CD14-positive monocyte (primary cell): Measurements from ENCODE around the gene ARHGEF1. TPM values are rescaled to one million over a fixed set of nuclear protein-coding genes. Genes with fewer than 3 reads are reported as not detected.
A peak's percentile ranks its signal among the peaks of the same experiment; 100 is the strongest.

Experiments
- DNase-seq, 3 donors: peaks; one replicate each; pipeline ENCODE4 v3.0.0-alpha.2; 2011 to 2022
- H2AFZ ChIP-seq: 2 replicates; pipeline ENCODE4 v1.6.0; 2012; ENCODE audit warnings: mild to moderate bottlenecking, low read depth, low read length, inconsistent platforms; ENCODE audit not compliant: insufficient read depth, poor library complexity, severe bottlenecking
- H3K27ac ChIP-seq, 2 donors: 1 replicate in 1 of 2; 2 replicates in 1 of 2; pipeline ENCODE4 v1.5.1; 2012 to 2013; ENCODE audit warnings: low read length in 2 of 2, control low read depth in 1 of 2, inconsistent platforms in 1 of 2, low read depth in 1 of 2, mild to moderate bottlenecking in 1 of 2
- H3K27me3 ChIP-seq, 2 donors: one replicate each; pipeline versions ENCODE4 v1.6.0 to v1.6.1; 2011 to 2013; ENCODE audit warnings: low read length in 2 of 2; ENCODE audit not compliant: control insufficient read depth in 2 of 2, insufficient read depth in 2 of 2
- H3K36me3 ChIP-seq, 2 donors: replicated peaks in 1 of 2; 1 replicate in 1 of 2; 2 replicates in 1 of 2; pipeline versions ENCODE4 v1.5.1 to v1.6.1; 2012 to 2013; ENCODE audit warnings: low read length in 2 of 2, control low read depth in 1 of 2, inconsistent platforms in 1 of 2, mild to moderate bottlenecking in 1 of 2; ENCODE audit not compliant: insufficient read depth in 2 of 2, control insufficient read depth in 1 of 2
- H3K4me1 ChIP-seq, 2 donors: 1 replicate in 1 of 2; 2 replicates in 1 of 2; pipeline versions ENCODE4 v1.5.1 to v1.6.1; 2012 to 2013; ENCODE audit warnings: low read length in 2 of 2, control low read depth in 1 of 2, inconsistent platforms in 1 of 2, mild to moderate bottlenecking in 1 of 2, moderate library complexity in 1 of 2; ENCODE audit not compliant: insufficient read depth in 2 of 2, control insufficient read depth in 1 of 2
- H3K4me2 ChIP-seq: replicated peaks from 2 replicates; pipeline ENCODE3; 2012; ENCODE audit warnings: low read length, moderate library complexity, mild to moderate bottlenecking; ENCODE audit not compliant: poor library complexity, severe bottlenecking; ENCODE audit errors: extremely low read depth
- H3K4me3 ChIP-seq, 3 experiments: fragments of 200-600 bp in 1 of 3; sonication (generic) in 1 of 3; replicated peaks in 1 of 3; 1 replicate in 2 of 3; 2 replicates in 1 of 3; pipeline ENCODE4 v1.5.1; 2011 to 2013; ENCODE audit warnings: low read length in 3 of 3, mild to moderate bottlenecking in 3 of 3, control low read depth in 2 of 3, low read depth in 2 of 3, inconsistent platforms in 1 of 3, moderate library complexity in 1 of 3
- H3K79me2 ChIP-seq: 2 replicates; pipeline ENCODE4 v1.6.0; 2012; ENCODE audit warnings: mild to moderate bottlenecking, control low read depth, inconsistent platforms, low read length, moderate library complexity; ENCODE audit not compliant: insufficient read depth
- H3K9ac ChIP-seq: 2 replicates; pipeline ENCODE4 v1.6.0; 2017; ENCODE audit warnings: low read length, mild to moderate bottlenecking; ENCODE audit not compliant: insufficient read depth, poor library complexity, severe bottlenecking
- H3K9me3 ChIP-seq, 2 donors: replicated peaks in 1 of 2; 1 replicate in 1 of 2; 2 replicates in 1 of 2; pipeline versions ENCODE4 v1.5.1 to v1.6.1; 2012 to 2013; ENCODE audit warnings: low read length in 2 of 2, control low read depth in 1 of 2; ENCODE audit not compliant: control insufficient read depth in 1 of 2, insufficient read depth in 1 of 2
- H4K20me1 ChIP-seq: 2 replicates; pipeline ENCODE4 v1.6.0; 2012; ENCODE audit warnings: mild to moderate bottlenecking, low read length, control low read depth, moderate library complexity; ENCODE audit not compliant: insufficient read depth
- H3K27ac Mint-ChIP-seq, 7 donors: one replicate each; pipeline ENCODE4 v1.8.0; 2020; ENCODE audit warnings: mild to moderate bottlenecking in 7 of 7, mixed read lengths in 7 of 7, moderate library complexity in 6 of 7, inconsistent platforms in 2 of 7
- H3K27me3 Mint-ChIP-seq, 3 donors: one replicate each; pipeline ENCODE4 v1.8.0; 2021 to 2022; ENCODE audit warnings: low read depth in 3 of 3, mild to moderate bottlenecking in 3 of 3, mixed read lengths in 3 of 3, moderate library complexity in 3 of 3, inconsistent platforms in 1 of 3
- H3K36me3 Mint-ChIP-seq, 2 donors: one replicate each; pipeline ENCODE4 v1.8.0; 2020; ENCODE audit warnings: mixed read lengths in 2 of 2, inconsistent platforms in 1 of 2, mild to moderate bottlenecking in 1 of 2
- H3K4me1 Mint-ChIP-seq: one replicate; pipeline ENCODE4 v1.8.0; 2020; ENCODE audit warnings: mild to moderate bottlenecking, mixed read lengths
- H3K4me3 Mint-ChIP-seq, 2 donors: one replicate each; pipeline ENCODE4 v1.8.0; 2020; ENCODE audit warnings: mild to moderate bottlenecking in 2 of 2, mixed read lengths in 2 of 2, moderate library complexity in 1 of 2
- H3K9me3 Mint-ChIP-seq, 7 donors: one replicate each; pipeline ENCODE4 v1.8.0; 2020 to 2022; ENCODE audit warnings: mixed read lengths in 7 of 7, mild to moderate bottlenecking in 6 of 7, moderate library complexity in 6 of 7, inconsistent platforms in 2 of 7
- WGBS: methylation state at CpG from one replicate; pipeline ENCODE4 v1.1.5; 2013; ENCODE audit warnings: missing lambda C conversion rate; ENCODE audit not compliant: insufficient coverage; 5-methylcytosine and 5-hydroxymethylcytosine counted together
- intact Hi-C, 2 donors: fragments of 100-400 bp; cut with micrococcal nuclease; formaldehyde crosslinking; loops; one replicate each; pipeline versions ENCODE4 v1.15.0 to v1.15.1; 2023
- polyA plus RNA-seq, 3 donors: library from polyadenylated mRNA; depleted of rRNA in 1 of 3; unstranded in 2 of 3; stranded (reverse) in 1 of 3; fragments of 300-500 nt in 2 of 3; fragments of >200 nt in 1 of 3; fragmentation: Illumina TruSeq in 2 of 3; gene quantifications; 1 replicate in 2 of 3; 2 replicates in 1 of 3; pipeline ENCODE4 v1.2.3, GENCODE V29; 2012 to 2021
- TF ChIP-seq, protein P1 (sequence below): fragments of 200-600 bp; IDR thresholded peaks from one replicate; pipeline ENCODE4 v1.8.0; 2022; ENCODE audit warnings: antibody characterized with exemption, mild to moderate bottlenecking

Gene ARHGEF1
- polyA plus RNA-seq, 3 donors: 82.8 to 622 (median 95.5) TPM

DNA sequence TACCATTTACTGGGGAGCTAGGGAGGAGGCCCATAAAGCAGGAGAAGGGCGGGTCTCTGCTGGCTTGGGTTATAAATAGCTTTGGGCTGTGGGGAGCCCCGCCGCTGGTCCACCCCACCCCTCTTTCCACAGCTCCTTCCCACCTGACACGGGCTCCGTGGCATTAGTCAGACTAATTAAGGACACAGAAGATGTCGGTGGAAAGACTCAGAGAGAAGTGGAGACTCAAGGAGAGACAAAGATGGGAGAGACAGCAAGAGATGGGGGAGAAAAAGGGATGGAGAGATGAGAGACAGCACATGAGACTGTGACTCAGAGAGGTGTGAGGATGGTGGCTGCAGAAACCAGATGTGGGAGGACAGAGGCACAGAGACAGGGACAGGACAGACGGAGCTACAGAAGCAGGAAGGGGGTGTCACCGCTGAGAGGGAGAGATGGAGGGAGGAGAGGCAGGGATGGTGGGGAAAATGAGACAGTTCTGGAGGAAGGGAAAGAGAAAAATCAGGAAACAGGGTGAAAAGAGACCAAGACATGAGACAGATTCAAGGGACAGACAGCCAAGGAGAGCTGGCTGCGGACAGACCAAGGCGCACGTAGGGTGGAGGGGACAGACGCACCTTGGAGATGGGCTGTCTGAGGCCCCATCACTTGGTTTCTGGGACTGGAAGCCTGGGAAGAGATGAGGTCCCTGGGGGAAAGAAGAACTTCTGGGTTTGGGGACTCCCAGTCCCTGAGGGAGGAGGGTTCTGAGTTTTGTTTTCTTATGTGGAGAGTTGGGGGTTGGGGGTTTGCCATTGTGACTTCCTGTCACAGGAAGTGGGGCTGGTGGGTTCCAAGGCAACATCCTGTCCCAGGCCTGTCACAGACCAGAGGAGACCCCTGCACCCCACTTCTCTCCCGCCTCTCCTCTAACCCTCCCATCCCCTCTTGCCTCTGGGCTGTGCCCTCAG lies 4.1 kb downstream of the ARHGEF1 start:
- peaks cover 0 to 1% (median 0%) of the 10 kb centered on the region in 7 donors for H3K9me3 Mint-ChIP-seq
- peaks cover 45% of the 10 kb centered on the region for H3K4me1 Mint-ChIP-seq
- H3K4me3 ChIP-seq: peak overlapping the region in 1 of 3 experiments; percentile 10
- 10% methylated on average over 9 of the region's 13 CpGs for WGBS
- peaks cover 37 to 59% of the 10 kb centered on the region in 2 donors for H3K36me3 Mint-ChIP-seq
- H3K4me3 Mint-ChIP-seq: peak overlapping the region in 1 of 2 donors; percentile 42
- H3K4me1 ChIP-seq: peaks cover 39 to 57% of the 10 kb centered on the region in 2 donors
- H2AFZ ChIP-seq: no peak overlapping the region
- peaks cover 0 to 2% (median 1%) of the 10 kb centered on the region in 3 donors for H3K27me3 Mint-ChIP-seq
- peaks cover 79% of the 10 kb centered on the region for H4K20me1 ChIP-seq
- no peaks in the 10 kb centered on the region for H3K27me3 ChIP-seq
- H3K36me3 ChIP-seq: peaks cover 36 to 62% of the 10 kb centered on the region in 2 donors
- peak overlapping the region; percentile 1 to 93 (median 33) for H3K27ac Mint-ChIP-seq
- no peaks in the 10 kb centered on the region for H3K9me3 ChIP-seq
- TF ChIP-seq, protein P1, sequence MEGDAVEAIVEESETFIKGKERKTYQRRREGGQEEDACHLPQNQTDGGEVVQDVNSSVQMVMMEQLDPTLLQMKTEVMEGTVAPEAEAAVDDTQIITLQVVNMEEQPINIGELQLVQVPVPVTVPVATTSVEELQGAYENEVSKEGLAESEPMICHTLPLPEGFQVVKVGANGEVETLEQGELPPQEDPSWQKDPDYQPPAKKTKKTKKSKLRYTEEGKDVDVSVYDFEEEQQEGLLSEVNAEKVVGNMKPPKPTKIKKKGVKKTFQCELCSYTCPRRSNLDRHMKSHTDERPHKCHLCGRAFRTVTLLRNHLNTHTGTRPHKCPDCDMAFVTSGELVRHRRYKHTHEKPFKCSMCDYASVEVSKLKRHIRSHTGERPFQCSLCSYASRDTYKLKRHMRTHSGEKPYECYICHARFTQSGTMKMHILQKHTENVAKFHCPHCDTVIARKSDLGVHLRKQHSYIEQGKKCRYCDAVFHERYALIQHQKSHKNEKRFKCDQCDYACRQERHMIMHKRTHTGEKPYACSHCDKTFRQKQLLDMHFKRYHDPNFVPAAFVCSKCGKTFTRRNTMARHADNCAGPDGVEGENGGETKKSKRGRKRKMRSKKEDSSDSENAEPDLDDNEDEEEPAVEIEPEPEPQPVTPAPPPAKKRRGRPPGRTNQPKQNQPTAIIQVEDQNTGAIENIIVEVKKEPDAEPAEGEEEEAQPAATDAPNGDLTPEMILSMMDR: no peak
- no peak overlapping the region for H3K9ac ChIP-seq
- no peak for DNase-seq
- intact Hi-C loops: no loop called here
- H3K4me2 ChIP-seq: peak overlapping the region; percentile 27
- H3K79me2 ChIP-seq: peaks cover 88% of the 10 kb centered on the region
- peak overlapping the region; percentile 10 to 61 for H3K27ac ChIP-seq

DNA sequence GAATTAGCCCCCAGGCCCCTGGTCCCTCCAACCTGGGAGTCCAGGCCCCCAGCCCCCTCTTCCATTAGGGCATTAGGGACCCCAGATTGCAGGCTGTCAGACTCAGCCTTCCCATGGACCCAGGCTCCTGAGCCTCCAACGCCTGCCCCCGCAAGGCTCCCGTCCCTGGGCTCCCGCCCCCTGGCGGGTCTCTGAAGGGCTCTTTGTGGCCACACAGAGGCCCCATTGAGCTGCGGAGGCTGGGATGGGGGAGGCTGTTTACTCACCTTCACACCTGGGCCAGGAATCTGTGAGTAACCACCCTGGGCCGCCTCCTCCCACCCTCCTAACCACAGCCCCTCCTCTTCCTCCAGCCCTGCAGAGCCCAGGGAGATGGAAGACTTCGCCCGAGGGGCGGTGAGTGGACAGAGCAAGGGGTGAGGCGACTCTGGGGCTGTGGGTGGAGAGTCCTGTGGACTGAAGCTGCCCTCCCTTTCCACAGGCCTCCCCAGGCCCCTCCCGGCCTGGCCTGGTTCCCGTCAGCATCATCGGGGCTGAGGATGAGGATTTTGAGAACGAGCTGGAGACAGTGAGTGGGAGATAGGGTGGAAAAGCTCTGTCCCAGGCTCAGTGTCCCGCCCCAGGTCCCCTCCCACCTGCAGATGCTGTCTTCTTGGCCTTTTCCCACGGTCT lies 4.9 kb downstream of the ARHGEF1 start:
- no peak overlapping the region for H3K4me3 ChIP-seq
- intact Hi-C loops: no loop called here
- peaks cover 33 to 49% of the 10 kb centered on the region in 2 donors for H3K4me1 ChIP-seq
- Mint-ChIP-seq H3K27ac (peak overlapping the region in 1 of 7 donors; percentile 93), H3K36me3 (peaks cover 44 to 67% of the 10 kb centered on the region in 2 donors), H3K27me3 (peaks cover 0 to 2% (median 1%) of the 10 kb centered on the region in 3 donors), H3K4me1 (peaks cover 38% of the 10 kb centered on the region), H3K4me3 (peak overlapping the region in 1 of 2 donors; percentile 53), H3K9me3 (peaks cover 0 to 1% (median 0%) of the 10 kb centered on the region in 7 donors)
- H2AFZ ChIP-seq: no peak overlapping the region
- peak overlapping the region; percentile 10 to 61 for H3K27ac ChIP-seq
- no peak overlapping the region for H3K9ac ChIP-seq
- H4K20me1 ChIP-seq: peaks cover 87% of the 10 kb centered on the region
- TF ChIP-seq, protein P1: no peak
- DNase-seq: no peak
- no peaks in the 10 kb centered on the region for H3K9me3 ChIP-seq
- peaks cover 96% of the 10 kb centered on the region for H3K79me2 ChIP-seq
- WGBS: 29% methylated on average over 6 of the region's 17 CpGs
- H3K36me3 ChIP-seq: peaks cover 44 to 70% of the 10 kb centered on the region in 2 donors
- H3K4me2 ChIP-seq: no peak overlapping the region
- no peaks in the 10 kb centered on the region for H3K27me3 ChIP-seq
